ENCODE measurements around the gene KLHL21. TPM values are rescaled to one million over a fixed set of nuclear protein-coding genes. Genes with fewer than 3 reads are reported as not detected.
"Not testable (repeated sequence)": the region's sequence is repeated elsewhere in the genome, so short reads cannot be mapped to it uniquely, and the experiment has no call there.

KLHL21 gene
- total RNA-seq, 1 donor from 2014 or later: 69.5 TPM

- Histone ChIP-seq H3K27me3 (ENCODE audit: control insufficient read depth, insufficient read depth, low read length) (no peaks in the 10 kb centered on the region), H3K4me3 (ENCODE audit: low read depth, low read length) (peak overlapping the region; percentile 69), H3K36me3 (ENCODE audit: control insufficient read depth, insufficient read depth, low read length) (peaks cover 1% of the 10 kb centered on the region)
- DNase-seq (ENCODE audit: low read depth): no peak
- no peak for TF ChIP-seq CTCF (IDR thresholded peaks at IDR 0.05; ENCODE audit: insufficient read depth, low read length, poor library complexity, severe bottlenecking)
Measured at GRCh38 chr1:6600410-6601048, 2.1 kb downstream of the KLHL21 start.

- not testable (repeated sequence) for H3K36me3 ChIP-seq (ENCODE audit: control insufficient read depth, insufficient read depth, low read length); H3K27me3 ChIP-seq (ENCODE audit: control insufficient read depth, insufficient read depth, low read length); DNase-seq (ENCODE audit: low read depth)
- H3K4me3 ChIP-seq (ENCODE audit: low read depth, low read length): peak overlapping the region; percentile 69
Measured at GRCh38 chr1:6599991-6600390, 2.7 kb downstream of the KLHL21 start.

GRCh38 chr1:6599141-6599975 lies 3.3 kb downstream of the KLHL21 start:
- Histone ChIP-seq H3K4me3 (ENCODE audit: low read depth, low read length) (no peak overlapping the region), H3K36me3 (ENCODE audit: control insufficient read depth, insufficient read depth, low read length) (peaks cover 1% of the 10 kb centered on the region), H3K27me3 (ENCODE audit: control insufficient read depth, insufficient read depth, low read length) (no peaks in the 10 kb centered on the region)
- DNase-seq (ENCODE audit: low read depth): no peak
- TF ChIP-seq CTCF (IDR thresholded peaks at IDR 0.05; ENCODE audit: insufficient read depth, low read length, poor library complexity, severe bottlenecking): no peak

GRCh38 chr1:6597777-6598131 lies 4.9 kb downstream of the KLHL21 start:
- Histone ChIP-seq H3K27me3 (ENCODE audit: control insufficient read depth, insufficient read depth, low read length) (no peaks in the 10 kb centered on the region), H3K4me3 (ENCODE audit: low read depth, low read length) (no peak overlapping the region), H3K36me3 (ENCODE audit: control insufficient read depth, insufficient read depth, low read length) (peaks cover 3% of the 10 kb centered on the region)
- TF ChIP-seq CTCF (IDR thresholded peaks at IDR 0.05; ENCODE audit: insufficient read depth, low read length, poor library complexity, severe bottlenecking): no peak
- no peak for DNase-seq (ENCODE audit: low read depth)

GRCh38 chr1:6596886-6597776 lies 5.5 kb downstream of the KLHL21 start:
- no peak for DNase-seq (ENCODE audit: low read depth)
- Histone ChIP-seq H3K36me3 (ENCODE audit: control insufficient read depth, insufficient read depth, low read length) (peaks cover 3% of the 10 kb centered on the region), H3K27me3 (ENCODE audit: control insufficient read depth, insufficient read depth, low read length) (no peaks in the 10 kb centered on the region), H3K4me3 (ENCODE audit: low read depth, low read length) (no peak overlapping the region)
- TF ChIP-seq CTCF (IDR thresholded peaks at IDR 0.05; ENCODE audit: insufficient read depth, low read length, poor library complexity, severe bottlenecking): no peak

- Histone ChIP-seq H3K36me3 (ENCODE audit: control insufficient read depth, insufficient read depth, low read length) (peaks cover 4% of the 10 kb centered on the region), H3K4me3 (ENCODE audit: low read depth, low read length) (no peak overlapping the region), H3K27me3 (ENCODE audit: control insufficient read depth, insufficient read depth, low read length) (no peaks in the 10 kb centered on the region)
- DNase-seq (ENCODE audit: low read depth): no peak
- no peak for TF ChIP-seq CTCF (IDR thresholded peaks at IDR 0.05; ENCODE audit: insufficient read depth, low read length, poor library complexity, severe bottlenecking)
Measured at GRCh38 chr1:6596351-6596750, 6.3 kb downstream of the KLHL21 start.
